Keratinocyte (primary cell): ENCODE data around the gene SUFU. TPM values are rescaled to one million over a fixed set of nuclear protein-coding genes. Genes with fewer than 3 reads are reported as not detected.

ENCODE experiments used
- DNase-seq: peaks from one replicate; pipeline ENCODE4 v3.0.0-alpha.2; 2011; ENCODE audit warnings: low read depth, missing footprints, low spot score
- FAIRE-seq: peaks from 2 replicates; lab custom pipeline; 2011; peaks lifted over from hg19 to GRCh38; lab: Jason Lieb, UNC
- H2AFZ ChIP-seq: 2 replicates; pipeline ENCODE4 v1.6.0; 2012; ENCODE audit warnings: low read length, control low read depth, inconsistent platforms; ENCODE audit not compliant: control insufficient read depth
- H3K27ac ChIP-seq: 2 replicates; pipeline ENCODE4 v1.5.1; 2011; ENCODE audit warnings: low read length; ENCODE audit not compliant: control insufficient read depth, insufficient read depth
- H3K27me3 ChIP-seq: 3 replicates; pipeline ENCODE4 v1.6.0; 2011; ENCODE audit warnings: low read length; ENCODE audit not compliant: control insufficient read depth, insufficient read depth; ENCODE audit errors: extremely low read depth
- H3K36me3 ChIP-seq, 2 experiments: 2 replicates in 1 of 2; 3 replicates in 1 of 2; pipeline ENCODE4 v1.5.1; 2011; ENCODE audit warnings: low read length in 2 of 2, mild to moderate bottlenecking in 1 of 2; ENCODE audit not compliant: control insufficient read depth in 2 of 2, insufficient read depth in 2 of 2; ENCODE audit errors: extremely low read depth in 1 of 2
- H3K4me1 ChIP-seq: 3 replicates; pipeline ENCODE4 v1.5.1; 2011; ENCODE audit warnings: low read length; ENCODE audit not compliant: control insufficient read depth, insufficient read depth; ENCODE audit errors: extremely low read depth
- H3K4me2 ChIP-seq: 3 replicates; pipeline ENCODE4 v1.6.0; 2011; ENCODE audit warnings: low read depth, low read length; ENCODE audit not compliant: control insufficient read depth, insufficient read depth; ENCODE audit errors: extremely low read depth
- H3K4me3 ChIP-seq, 3 experiments: fragments of 200-600 bp in 1 of 3; sonication (generic) in 1 of 3; 2 replicates in 2 of 3; 3 replicates in 1 of 3; pipeline ENCODE4 v1.5.1; 2011 to 2016; ENCODE audit warnings: low read length in 3 of 3, mild to moderate bottlenecking in 3 of 3, control low read depth in 2 of 3, inconsistent platforms in 1 of 3, low read depth in 1 of 3, mixed read lengths in 1 of 3, mixed run types in 1 of 3, moderate library complexity in 1 of 3; ENCODE audit not compliant: control insufficient read depth in 2 of 3, insufficient read depth in 2 of 3; ENCODE audit errors: extremely low read depth in 1 of 3
- H3K79me2 ChIP-seq: 2 replicates; pipeline ENCODE4 v1.6.0; 2012; ENCODE audit warnings: low read length; ENCODE audit not compliant: control insufficient read depth, insufficient read depth
- H3K9ac ChIP-seq: 3 replicates; pipeline ENCODE4 v1.6.0; 2011; ENCODE audit warnings: low read length; ENCODE audit not compliant: control insufficient read depth, insufficient read depth; ENCODE audit errors: extremely low read depth
- H3K9me1 ChIP-seq: 3 replicates; pipeline ENCODE4 v1.6.0; 2011; ENCODE audit warnings: low read length; ENCODE audit not compliant: control insufficient read depth, insufficient read depth; ENCODE audit errors: extremely low read depth
- H3K9me3 ChIP-seq: 2 replicates; pipeline ENCODE4 v1.5.1; 2012; ENCODE audit warnings: low read depth, low read length; ENCODE audit not compliant: control insufficient read depth
- H4K20me1 ChIP-seq: 3 replicates; pipeline ENCODE4 v1.6.0; 2011; ENCODE audit warnings: low read length; ENCODE audit not compliant: control insufficient read depth, insufficient read depth; ENCODE audit errors: extremely low read depth
- EZH2 ChIP-seq: IDR thresholded peaks from one replicate; pipeline ENCODE4 v1.6.1; 2012; ENCODE audit warnings: inconsistent platforms, mild to moderate bottlenecking, low read length, moderate library complexity
- dilution Hi-C: fragments of 300-500 bp; cut with MboI; formaldehyde crosslinking; loops from one replicate; pipeline ENCODE4 v1.7.0; 2020; ENCODE audit warnings: low sequenced_read_pairs; ENCODE audit not compliant: extremely low pct_ligation_motif_present
- polyA plus RNA-seq, 5 experiments: library from polyadenylated mRNA; depleted of rRNA in 3 of 5; stranded (reverse) in 3 of 5; stranded (forward) in 1 of 5; unstranded in 1 of 5; fragments of >200 nt; gene quantifications; 1 replicate in 1 of 5; 2 replicates in 3 of 5; 3 replicates in 1 of 5; pipeline versions ENCODE4 v1.2.1 to v1.2.3, GENCODE V29; 2011 to 2012; ENCODE audit warnings: missing spikeins in 2 of 5, low read depth in 1 of 5, low replicate concordance in 1 of 5
- TF ChIP-seq, protein P1 (sequence below), 3 experiments: IDR thresholded peaks in 1 of 3; conservative IDR thresholded peaks in 1 of 3; optimal IDR thresholded peaks in 1 of 3; 2 replicates in 2 of 3; 3 replicates in 1 of 3; pipeline versions ENCODE3 to v1.5.1; 2011; ENCODE audit warnings: low read length in 3 of 3, mild to moderate bottlenecking in 3 of 3, moderate library complexity in 2 of 3, control low read depth in 1 of 3, inconsistent platforms in 1 of 3; ENCODE audit not compliant: insufficient read depth in 2 of 3; ENCODE audit errors: extremely low read depth in 1 of 3

The SUFU gene
- polyA plus RNA-seq, 1 donor (not counting 4 experiments of a cell fraction or from before 2014, with no cell fraction given), result 3.7 TPM

DNA sequence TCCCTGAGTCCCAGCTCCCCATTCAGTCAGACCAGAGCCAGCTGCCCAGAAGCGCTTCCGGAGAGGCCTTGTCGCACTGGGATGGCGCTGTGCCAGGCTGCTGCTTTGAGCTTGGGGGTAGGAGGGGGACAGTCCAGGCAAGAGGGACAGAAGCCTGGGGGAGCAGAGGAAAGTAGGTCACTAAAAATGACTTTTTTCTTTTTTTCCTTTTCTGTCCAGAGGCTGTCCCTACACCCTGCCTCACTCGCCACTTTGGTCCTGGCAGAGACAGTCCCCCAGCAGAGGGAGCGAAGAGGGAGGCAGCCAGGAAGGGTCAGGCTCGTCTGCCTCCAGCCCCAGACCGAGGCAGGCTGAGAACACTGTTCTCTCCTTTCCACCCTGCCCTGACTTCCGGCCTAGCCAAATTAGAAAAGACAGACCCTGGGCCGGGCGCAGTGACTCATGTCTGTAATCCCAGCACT, 124.7 kb downstream of the SUFU start:
- Histone ChIP-seq H3K36me3 (peaks cover 0 to 1% of the 10 kb centered on the region in 2 experiments), H3K9me3 (no peaks in the 10 kb centered on the region), H2AFZ (no peak overlapping the region), H4K20me1 (no peaks in the 10 kb centered on the region), H3K4me3 (no peak overlapping the region), H3K27ac (peak overlapping the region; percentile 88), H3K4me1 (peaks cover 48% of the 10 kb centered on the region), H3K9me1 (peaks cover 2% of the 10 kb centered on the region), H3K79me2 (no peaks in the 10 kb centered on the region), H3K27me3 (no peaks in the 10 kb centered on the region), H3K4me2 (no peak overlapping the region), H3K9ac (no peak overlapping the region)
- dilution Hi-C loops, result no loop called here
- TF ChIP-seq, protein P1, sequence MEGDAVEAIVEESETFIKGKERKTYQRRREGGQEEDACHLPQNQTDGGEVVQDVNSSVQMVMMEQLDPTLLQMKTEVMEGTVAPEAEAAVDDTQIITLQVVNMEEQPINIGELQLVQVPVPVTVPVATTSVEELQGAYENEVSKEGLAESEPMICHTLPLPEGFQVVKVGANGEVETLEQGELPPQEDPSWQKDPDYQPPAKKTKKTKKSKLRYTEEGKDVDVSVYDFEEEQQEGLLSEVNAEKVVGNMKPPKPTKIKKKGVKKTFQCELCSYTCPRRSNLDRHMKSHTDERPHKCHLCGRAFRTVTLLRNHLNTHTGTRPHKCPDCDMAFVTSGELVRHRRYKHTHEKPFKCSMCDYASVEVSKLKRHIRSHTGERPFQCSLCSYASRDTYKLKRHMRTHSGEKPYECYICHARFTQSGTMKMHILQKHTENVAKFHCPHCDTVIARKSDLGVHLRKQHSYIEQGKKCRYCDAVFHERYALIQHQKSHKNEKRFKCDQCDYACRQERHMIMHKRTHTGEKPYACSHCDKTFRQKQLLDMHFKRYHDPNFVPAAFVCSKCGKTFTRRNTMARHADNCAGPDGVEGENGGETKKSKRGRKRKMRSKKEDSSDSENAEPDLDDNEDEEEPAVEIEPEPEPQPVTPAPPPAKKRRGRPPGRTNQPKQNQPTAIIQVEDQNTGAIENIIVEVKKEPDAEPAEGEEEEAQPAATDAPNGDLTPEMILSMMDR (optimal IDR thresholded peaks at IDR 0.05 in 1 of 3, IDR thresholded peaks at IDR 0.05 in 1 of 3, conservative IDR thresholded peaks at IDR 0.05 in 1 of 3; ENCODE audit: extremely low read depth in 1 of 3, insufficient read depth in 2 of 3, low read length in 3 of 3), result no peak
- no peak for TF ChIP-seq EZH2
- DNase-seq, result no peak
- no peak for FAIRE-seq

DNA sequence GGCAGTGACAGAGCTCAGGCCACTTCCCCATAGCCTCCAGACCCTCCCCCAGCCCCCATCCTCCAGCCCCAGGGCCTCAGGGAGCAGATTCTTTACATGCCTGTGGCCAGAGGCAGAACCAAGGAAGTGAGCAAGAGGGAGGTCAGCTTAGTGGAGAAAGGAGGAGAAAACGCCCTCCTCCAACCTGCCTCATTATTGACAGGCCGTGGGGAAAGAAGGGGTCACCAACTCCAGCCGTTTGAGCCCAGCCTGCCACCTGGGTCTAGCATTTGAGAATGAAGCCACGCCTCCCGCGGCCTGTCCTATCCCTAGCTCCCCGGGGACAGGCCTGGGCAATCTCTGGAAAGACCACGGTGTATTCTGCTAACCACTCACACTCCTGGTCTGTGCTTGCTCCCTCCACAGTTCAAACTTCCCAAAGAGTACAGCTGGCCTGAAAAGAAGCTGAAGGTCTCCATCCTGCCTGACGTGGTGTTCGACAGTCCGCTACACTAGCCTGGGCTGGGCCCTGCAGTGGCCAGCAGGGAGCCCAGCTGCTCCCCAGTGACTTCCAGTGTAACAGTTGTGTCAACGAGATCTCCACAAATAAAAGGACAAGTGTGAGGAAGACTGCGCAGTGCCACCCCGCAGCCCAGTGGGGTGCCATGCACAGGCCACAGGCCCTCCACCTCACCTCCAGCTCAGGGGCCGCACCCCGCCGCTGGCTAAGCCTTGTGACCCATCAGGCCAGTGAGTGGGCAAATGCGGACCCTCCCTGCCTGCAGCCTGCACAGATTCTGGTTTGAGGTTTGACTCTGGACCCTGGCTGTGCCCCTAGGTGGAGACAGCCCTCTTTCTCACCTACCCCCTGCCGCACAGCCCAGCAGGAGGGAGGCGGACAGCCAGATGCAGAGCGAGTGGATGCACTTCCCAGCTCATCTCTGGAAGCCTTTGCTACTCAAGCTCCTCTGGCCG, 126.2 kb downstream of the SUFU start:
- H3K9me1 ChIP-seq, result peaks cover 2% of the 10 kb centered on the region
- no peaks in the 10 kb centered on the region for H3K9me3 ChIP-seq
- H3K27me3 ChIP-seq, result no peaks in the 10 kb centered on the region
- H3K9ac ChIP-seq, result peak overlapping the region; percentile 13
- peaks cover 62% of the 10 kb centered on the region for H3K4me1 ChIP-seq
- H2AFZ ChIP-seq, result no peak overlapping the region
- H3K27ac ChIP-seq, result peak overlapping the region; percentile 57
- peak overlapping the region; percentile 41 for H3K4me2 ChIP-seq
- dilution Hi-C loops, result no loop called here
- H3K36me3 ChIP-seq, result peaks cover 0 to 1% of the 10 kb centered on the region in 2 experiments
- no peak for DNase-seq
- TF ChIP-seq EZH2, result no peak
- TF ChIP-seq, protein P1 (optimal IDR thresholded peaks at IDR 0.05 in 1 of 3, IDR thresholded peaks at IDR 0.05 in 1 of 3, conservative IDR thresholded peaks at IDR 0.05 in 1 of 3; ENCODE audit: extremely low read depth in 1 of 3, insufficient read depth in 2 of 3, low read length in 3 of 3), result no peak
- no peak overlapping the region for H3K4me3 ChIP-seq
- no peaks in the 10 kb centered on the region for H4K20me1 ChIP-seq
- no peaks in the 10 kb centered on the region for H3K79me2 ChIP-seq
- peak; percentile 89 for FAIRE-seq
